ENCODE data around the gene INPP5D. TPM values are rescaled to one million over a fixed set of nuclear protein-coding genes. Genes with fewer than 3 reads are reported as not detected.

INPP5D gene
- total RNA-seq, 4 donors from 2014 or later, result 6.5 to 18.7 (median 11.5) TPM

DNA sequence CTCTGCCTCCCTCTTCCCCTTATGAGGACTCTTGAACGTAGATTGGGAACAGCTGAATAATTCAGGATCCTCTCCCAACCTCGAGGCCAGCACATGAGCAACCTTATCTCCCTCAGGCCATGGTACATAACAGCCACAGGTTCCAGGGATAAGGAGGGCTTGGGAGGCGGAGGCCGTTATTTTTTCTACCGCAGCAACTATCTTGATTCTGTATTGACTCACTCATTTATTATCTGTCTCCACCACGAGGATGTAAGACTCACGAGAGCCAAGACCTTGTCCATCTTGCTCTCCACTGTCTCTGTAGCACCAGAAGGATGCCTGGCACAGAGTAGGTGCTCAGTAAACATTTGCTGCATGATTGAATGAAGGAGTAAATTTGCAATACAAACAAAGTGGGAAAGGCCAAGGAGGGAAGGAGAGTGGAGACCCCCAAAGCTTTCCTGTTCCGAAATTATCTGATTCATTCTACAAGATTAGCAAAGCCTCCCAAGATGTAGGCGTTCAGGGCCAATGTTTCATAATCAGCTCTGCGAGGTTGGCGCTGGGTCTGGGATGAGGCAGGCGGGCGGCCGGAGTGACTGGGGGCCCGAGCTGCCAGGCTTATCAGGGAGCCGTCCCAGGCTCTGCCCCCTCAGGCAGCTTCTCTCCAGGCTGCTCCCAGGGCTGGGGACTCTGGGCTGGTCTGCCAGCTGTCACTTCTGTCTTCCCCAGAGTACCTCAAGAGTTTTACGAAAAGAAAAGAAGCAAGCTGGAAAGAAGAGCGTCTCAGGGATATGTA, 31.6 kb downstream of the INPP5D start:
- peak in 1 of 2 donors; percentile 38 for DNase-seq (ENCODE audit: low spot score in 2 of 2)

GRCh38 chr2:233092432-233093165, 32.5 kb downstream of the INPP5D start:
- TF ChIP-seq POLR2A (IDR thresholded peaks at IDR 0.05) (no peak), CTCF (IDR thresholded peaks at IDR 0.05) (no peak), EP300 (IDR thresholded peaks at IDR 0.05) (no peak), POLR2AphosphoS5 (IDR thresholded peaks at IDR 0.05) (no peak)
- peaks cover 4% of the 10 kb centered on the region for H3K27me3 ChIP-seq
- H3K4me3 ChIP-seq, result no peak overlapping the region
- DNase-seq (ENCODE audit: low spot score in 2 of 2), result peak in 1 of 2 donors; percentile 25
- H3K4me1 ChIP-seq, result no peaks in the 10 kb centered on the region
- H3K36me3 ChIP-seq, result no peaks in the 10 kb centered on the region
- no peaks in the 10 kb centered on the region for H3K9me3 ChIP-seq
- H3K27ac ChIP-seq, result no peak overlapping the region
- WGBS, result 65% methylated on average over 9 of the region's 9 CpGs

More for the DNA sequence above, 31.6 kb downstream of the INPP5D start:
- H3K27me3 ChIP-seq, result peaks cover 4% of the 10 kb centered on the region
- no peaks in the 10 kb centered on the region for H3K4me1 ChIP-seq
- WGBS, result 89% methylated on average over 18 of the region's 18 CpGs
- no peaks in the 10 kb centered on the region for H3K9me3 ChIP-seq
- no peaks in the 10 kb centered on the region for H3K36me3 ChIP-seq
- TF ChIP-seq CTCF (IDR thresholded peaks at IDR 0.05), result no peak
- no peak for TF ChIP-seq POLR2A (IDR thresholded peaks at IDR 0.05)
- no peak for TF ChIP-seq EP300 (IDR thresholded peaks at IDR 0.05)
- TF ChIP-seq POLR2AphosphoS5 (IDR thresholded peaks at IDR 0.05), result no peak
- H3K4me3 ChIP-seq, result no peak overlapping the region
- H3K27ac ChIP-seq, result no peak overlapping the region

DNA sequence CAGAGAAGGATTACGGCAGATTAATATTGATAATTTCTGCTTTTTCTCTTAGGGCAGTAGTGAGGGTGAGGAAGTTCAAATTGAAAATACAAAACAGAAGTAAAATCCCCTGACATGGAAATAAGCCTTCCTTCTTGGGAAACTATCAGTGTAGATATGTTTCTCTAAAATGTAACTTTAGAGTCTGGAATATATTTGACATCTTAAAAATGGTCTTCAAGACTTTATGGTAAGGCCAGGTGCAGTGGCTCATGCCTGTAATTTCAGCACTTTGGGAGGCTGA, 33.0 kb downstream of the INPP5D start:
- Histone ChIP-seq H3K4me1 (no peaks in the 10 kb centered on the region), H3K27me3 (peaks cover 4% of the 10 kb centered on the region), H3K4me3 (no peak overlapping the region), H3K36me3 (no peaks in the 10 kb centered on the region), H3K27ac (no peak overlapping the region), H3K9me3 (no peaks in the 10 kb centered on the region)
- DNase-seq (ENCODE audit: low spot score in 2 of 2), result no peak
- WGBS, result 82% methylated on average over 1 of the region's 1 CpG
- TF ChIP-seq EP300 (IDR thresholded peaks at IDR 0.05) (no peak), POLR2AphosphoS5 (IDR thresholded peaks at IDR 0.05) (no peak), POLR2A (IDR thresholded peaks at IDR 0.05) (no peak), CTCF (IDR thresholded peaks at IDR 0.05) (no peak)

- H3K9me3 ChIP-seq, result no peaks in the 10 kb centered on the region
- DNase-seq (ENCODE audit: low spot score in 2 of 2), result peak in 1 of 2 donors; percentile 17
- no peak overlapping the region for H3K4me3 ChIP-seq
- H3K27me3 ChIP-seq, result peaks cover 4% of the 10 kb centered on the region
- TF ChIP-seq POLR2A (IDR thresholded peaks at IDR 0.05) (no peak), EP300 (IDR thresholded peaks at IDR 0.05) (no peak), POLR2AphosphoS5 (IDR thresholded peaks at IDR 0.05) (no peak), CTCF (IDR thresholded peaks at IDR 0.05) (no peak)
- no peak overlapping the region for H3K27ac ChIP-seq
- H3K4me1 ChIP-seq, result no peaks in the 10 kb centered on the region
- no peaks in the 10 kb centered on the region for H3K36me3 ChIP-seq
- WGBS, result 68% methylated on average over 4 of the region's 4 CpGs
These were observed 33.6 kb downstream of the INPP5D start for GRCh38 chr2:233093721-233094120.

DNA sequence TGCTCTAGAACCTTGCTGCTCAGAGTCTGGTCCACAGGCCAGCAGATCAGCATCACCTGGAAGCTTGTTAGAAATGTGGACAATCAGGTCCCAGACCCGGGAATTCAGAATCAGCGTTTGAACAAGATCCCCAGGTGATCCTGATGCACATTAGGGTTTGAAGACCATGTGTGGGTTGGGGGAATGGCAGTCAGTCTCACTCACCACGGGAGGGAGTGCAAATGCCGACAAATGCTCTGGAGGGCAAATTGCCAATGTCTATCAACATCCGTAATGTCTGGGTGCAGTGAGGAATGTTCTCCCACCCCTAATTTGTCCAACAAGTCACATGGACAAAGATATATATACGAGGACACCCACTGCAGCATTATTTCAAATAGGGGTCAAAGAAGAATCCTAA, 34.5 kb downstream of the INPP5D start:
- 53% methylated on average over 6 of the region's 6 CpGs for WGBS
- Histone ChIP-seq H3K36me3 (no peaks in the 10 kb centered on the region), H3K27ac (no peak overlapping the region), H3K9me3 (no peaks in the 10 kb centered on the region), H3K27me3 (peaks cover 4% of the 10 kb centered on the region), H3K4me3 (no peak overlapping the region), H3K4me1 (no peaks in the 10 kb centered on the region)
- no peak for TF ChIP-seq POLR2A (IDR thresholded peaks at IDR 0.05)
- peak in 1 of 2 donors; percentile 4 for DNase-seq (ENCODE audit: low spot score in 2 of 2)

All from suprapubic skin (tissue), 4 donors.